VCaP (cell line): Measurements from ENCODE around the gene CFB.

Experiments
- H3K27ac ChIP-seq: fragments of 450-650 bp; 2 replicates; pipeline ENCODE4 v1.5.1; 2017
- CTCF ChIP-seq: fragments of 450-650 bp; conservative IDR thresholded peaks from 2 replicates; pipeline ENCODE4 v1.5.1; 2017; ENCODE audit warnings: mild to moderate bottlenecking, moderate library complexity

CFB gene

GRCh38 chr6:31947070-31947675 is 1.3 kb downstream of the CFB start:
- TF ChIP-seq CTCF, result no peak
- no peak overlapping the region for H3K27ac ChIP-seq

- TF ChIP-seq CTCF, result no peak
- H3K27ac ChIP-seq, result no peak overlapping the region
Observed at GRCh38 chr6:31947864-31948263, 2.0 kb downstream of the CFB start.

GRCh38 chr6:31948306-31948705 is 2.4 kb downstream of the CFB start:
- H3K27ac ChIP-seq, result no peak overlapping the region
- no peak for TF ChIP-seq CTCF

- no peak overlapping the region for H3K27ac ChIP-seq
- TF ChIP-seq CTCF, result no peak
Observed at GRCh38 chr6:31948753-31949413, 3.0 kb downstream of the CFB start.

GRCh38 chr6:31949926-31950548 is 4.1 kb downstream of the CFB start:
- no peak overlapping the region for H3K27ac ChIP-seq
- TF ChIP-seq CTCF, result no peak

- TF ChIP-seq CTCF, result peak; percentile 89
- H3K27ac ChIP-seq, result no peak overlapping the region
Observed at GRCh38 chr6:31952140-31952805, 6.4 kb downstream of the CFB start.

GRCh38 chr6:31952890-31953289 is 7.0 kb downstream of the CFB start:
- H3K27ac ChIP-seq, result no peak overlapping the region
- no peak for TF ChIP-seq CTCF
